Common myeloid progenitor, CD34-positive (primary cell): ENCODE measurements around the gene NKIRAS1.

ENCODE experiments used
- CTCF ChIA-PET: fragments of 350-600 bp; sonication (Branson Sonifier 250); formaldehyde crosslinking; loops from one replicate; lab custom pipeline; 2021; ENCODE audit warnings: antibody characterized with exemption; lab: Charles Lee
- POLR2A ChIA-PET: fragments of 350-600 bp; sonication (Branson Sonifier 250); formaldehyde crosslinking; loops from one replicate; lab custom pipeline; 2021; ENCODE audit warnings: antibody characterized with exemption; lab: Charles Lee
- DNase-seq, 3 donors: peaks; one replicate each; pipeline versions ENCODE4 v3.0.0 to v3.0.0-alpha.2; 2013
- H3K27ac ChIP-seq, 2 experiments: 1 replicate in 1 of 2; 2 replicates in 1 of 2; pipeline ENCODE4 v1.7.0; 2013; ENCODE audit warnings: inconsistent platforms in 2 of 2, low read length in 2 of 2, mild to moderate bottlenecking in 2 of 2, low read depth in 1 of 2, moderate library complexity in 1 of 2; ENCODE audit not compliant: severe bottlenecking in 2 of 2, insufficient read depth in 1 of 2, poor library complexity in 1 of 2
- H3K27me3 ChIP-seq, 5 experiments: replicated peaks in 2 of 5; 1 replicate in 3 of 5; 2 replicates in 2 of 5; pipeline versions ENCODE4 v1.6.1 to v1.7.0; 2013; ENCODE audit warnings: low read length in 4 of 5, mild to moderate bottlenecking in 2 of 5, moderate library complexity in 2 of 5, inconsistent platforms in 1 of 5; ENCODE audit not compliant: insufficient read depth in 5 of 5, control insufficient read depth in 4 of 5
- H3K36me3 ChIP-seq, 4 experiments: 1 replicate in 2 of 4; 2 replicates in 2 of 4; pipeline versions ENCODE4 v1.6.1 to v1.7.0; 2013; ENCODE audit warnings: low read length in 3 of 4, control low read depth in 1 of 4, mild to moderate bottlenecking in 1 of 4; ENCODE audit not compliant: control insufficient read depth in 4 of 4, insufficient read depth in 4 of 4
- H3K4me1 ChIP-seq, 4 experiments: 1 replicate in 3 of 4; 2 replicates in 1 of 4; pipeline versions ENCODE4 v1.6.1 to v1.7.1; 2013; ENCODE audit warnings: low read length in 3 of 4, mild to moderate bottlenecking in 3 of 4, control low read depth in 1 of 4, inconsistent platforms in 1 of 4, moderate library complexity in 1 of 4; ENCODE audit not compliant: control insufficient read depth in 4 of 4, insufficient read depth in 4 of 4; ENCODE audit errors: control extremely low read depth in 1 of 4
- H3K4me3 ChIP-seq, 7 experiments: 1 replicate in 4 of 7; 2 replicates in 3 of 7; pipeline versions ENCODE4 v1.5.1 to v1.7.0; 2013; ENCODE audit warnings: mild to moderate bottlenecking in 7 of 7, low read length in 6 of 7, moderate library complexity in 6 of 7, inconsistent platforms in 2 of 7, low read depth in 2 of 7, control low read depth in 1 of 7; ENCODE audit not compliant: insufficient read depth in 4 of 7, control insufficient read depth in 1 of 7; ENCODE audit errors: extremely low read depth in 1 of 7
- H3K9me3 ChIP-seq, 5 experiments: 1 replicate in 4 of 5; 2 replicates in 1 of 5; pipeline versions ENCODE4 v1.6.1 to v1.7.1; 2013; ENCODE audit warnings: low read length in 4 of 5, mild to moderate bottlenecking in 2 of 5, inconsistent platforms in 1 of 5, low read depth in 1 of 5, moderate library complexity in 1 of 5; ENCODE audit not compliant: control insufficient read depth in 4 of 5, insufficient read depth in 2 of 5; ENCODE audit errors: control extremely low read depth in 1 of 5
- WGBS: methylation state at CpG from one replicate; pipeline ENCODE4 v1.1.5; 2013; ENCODE audit not compliant: insufficient coverage; 5-methylcytosine and 5-hydroxymethylcytosine counted together

Gene NKIRAS1

DNA sequence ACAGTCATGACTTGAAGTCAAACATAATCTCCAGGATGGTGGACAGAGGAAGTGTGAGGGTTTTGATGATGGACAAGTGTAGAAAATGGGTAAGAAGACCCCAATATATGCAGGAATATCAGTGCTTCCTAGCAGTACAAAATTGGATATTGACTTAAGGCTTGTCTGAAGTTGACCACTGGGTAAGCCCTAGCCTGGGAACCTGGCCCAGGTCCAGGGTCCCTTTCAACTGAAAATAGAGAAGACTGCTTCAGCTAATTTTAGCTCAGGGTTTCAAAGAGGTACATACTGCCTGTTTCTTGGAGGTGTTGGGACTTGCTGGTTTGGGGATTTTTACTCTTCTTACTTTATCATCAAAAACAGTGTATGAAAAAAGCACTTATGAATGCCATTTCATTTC, 33.0 kb upstream of the NKIRAS1 start:
- H3K9me3 ChIP-seq: no peaks in the 10 kb centered on the region
- H3K4me3 ChIP-seq: peak overlapping the region in 6 of 7 experiments; percentile 29 to 71 (median 53)
- peak in 2 of 3 donors; percentile 15 to 22 for DNase-seq
- CTCF ChIA-PET: interaction anchor here (0.9 to 1.5 kb wide), 4 partner anchors 12 to 116 kb away, joined by 3 to 4 read pairs (median 4); no protein-coding TSS in a partner anchor
- POLR2A ChIA-PET: interaction anchor here (1.7 kb wide), 1 partner anchor 33 kb away, joined by 7 read pairs; the partner anchor contains the start of genes NKIRAS1 and RPL15
- H3K27ac ChIP-seq: peak overlapping the region; percentile 21 to 43
- H3K36me3 ChIP-seq: peaks cover 0 to 3% (median under 1%) of the 10 kb centered on the region in 4 experiments
- no peaks in the 10 kb centered on the region for H3K27me3 ChIP-seq
- peaks cover 11 to 33% (median 28%) of the 10 kb centered on the region in 4 experiments for H3K4me1 ChIP-seq

GRCh38 chr3:23948761-23949160, 32.0 kb upstream of the NKIRAS1 start:
- Histone ChIP-seq H3K36me3 (no peaks in the 10 kb centered on the region), H3K4me1 (peaks cover 11 to 40% (median 34%) of the 10 kb centered on the region in 4 experiments), H3K4me3 (no peak overlapping the region), H3K27me3 (no peaks in the 10 kb centered on the region), H3K9me3 (no peaks in the 10 kb centered on the region), H3K27ac (no peak overlapping the region)
- ChIA-PET CTCF (interaction anchor here (0.9 to 2.6 kb wide), 2 partner anchors 9 to 31 kb away, joined by 3 to 9 read pairs; no protein-coding TSS in a partner anchor), POLR2A (no interaction called here)
- 100% methylated on average over 1 of the region's 2 CpGs for WGBS
- no peak for DNase-seq

GRCh38 chr3:23945913-23946687, 29.3 kb upstream of the NKIRAS1 start:
- peak; percentile 96 to 98 (median 97) for DNase-seq
- peak overlapping the region; percentile 78 to 87 for H3K27ac ChIP-seq
- CTCF ChIA-PET: interaction anchor here (1.1 to 2.6 kb wide), 2 partner anchors 12 to 30 kb away, joined by 3 to 9 read pairs; no protein-coding TSS in a partner anchor
- no peaks in the 10 kb centered on the region for H3K36me3 ChIP-seq
- H3K9me3 ChIP-seq: no peaks in the 10 kb centered on the region
- peak overlapping the region; percentile 70 to 87 (median 80) for H3K4me3 ChIP-seq
- POLR2A ChIA-PET: interaction anchor here (2.4 kb wide), 1 partner anchor 29 kb away, joined by 14 read pairs; the partner anchor contains the start of genes NKIRAS1 and RPL15
- H3K27me3 ChIP-seq: peaks cover 0 to 4% (median 0%) of the 10 kb centered on the region in 5 experiments
- 0% methylated on average over 64 of the region's 87 CpGs for WGBS
- H3K4me1 ChIP-seq: peaks cover 11 to 37% (median 34%) of the 10 kb centered on the region in 4 experiments

- H3K4me3 ChIP-seq: peak overlapping the region in 4 of 7 experiments; percentile 9 to 87 (median 84)
- no peaks in the 10 kb centered on the region for H3K36me3 ChIP-seq
- no peak for DNase-seq
- POLR2A ChIA-PET: interaction anchor here (2.4 kb wide), 1 partner anchor 29 kb away, joined by 14 read pairs; the partner anchor contains the start of genes NKIRAS1 and RPL15
- peak overlapping the region in 1 of 2 experiments; percentile 54 for H3K27ac ChIP-seq
- H3K9me3 ChIP-seq: no peaks in the 10 kb centered on the region
- CTCF ChIA-PET: interaction anchor here (1.1 kb wide), 1 partner anchor 29 kb away, joined by 3 read pairs; no protein-coding TSS in a partner anchor
- peaks cover 0 to 4% (median 0%) of the 10 kb centered on the region in 5 experiments for H3K27me3 ChIP-seq
- 0% methylated on average over 25 of the region's 39 CpGs for WGBS
- H3K4me1 ChIP-seq: peaks cover 11 to 36% (median 33%) of the 10 kb centered on the region in 4 experiments
Measured at GRCh38 chr3:23945663-23945912, 28.8 kb upstream of the NKIRAS1 start.

DNA sequence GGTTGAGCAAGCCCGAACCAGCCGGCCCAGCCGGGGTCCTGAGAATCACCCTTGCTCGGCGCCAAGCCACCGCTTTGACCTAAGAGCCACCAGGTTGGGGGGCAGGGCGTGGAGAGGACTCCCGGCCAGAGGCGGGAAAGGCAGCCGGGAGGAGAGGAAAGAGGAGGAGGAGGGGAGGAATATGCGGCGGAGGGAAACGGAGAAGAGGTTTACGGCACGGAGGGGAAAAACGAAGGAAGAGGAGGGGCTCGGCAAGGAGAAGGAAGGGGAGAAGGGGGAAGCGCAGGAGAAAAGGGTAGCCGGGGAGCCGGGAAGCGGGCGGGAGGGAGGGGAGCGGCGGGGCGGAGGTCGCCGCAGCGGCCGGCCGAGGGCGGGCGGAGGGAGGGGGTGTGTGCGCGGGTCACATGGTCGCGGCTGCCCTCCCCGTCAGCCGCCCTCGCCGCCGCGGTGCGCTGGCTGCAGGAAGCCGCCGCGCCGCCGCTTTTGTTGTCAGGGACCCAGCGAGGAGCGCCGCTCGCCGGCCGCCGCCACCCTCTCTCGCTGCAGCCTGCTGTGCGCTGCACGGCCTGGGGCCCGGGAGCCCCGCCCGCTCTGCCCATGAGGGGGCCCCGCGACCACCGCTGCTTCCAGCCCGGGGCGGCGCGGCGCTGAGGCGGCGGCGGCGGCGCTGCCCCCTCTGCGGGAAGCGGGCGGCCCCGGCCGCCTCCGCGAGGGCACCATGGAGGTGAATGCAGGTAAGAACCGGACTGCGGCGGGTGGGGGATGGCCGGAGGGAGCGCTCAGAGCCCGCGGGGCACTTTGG, 28.3 kb upstream of the NKIRAS1 start, which contains the start of gene NR1D2:
NR1D2 (plus strand) TSS at position 426 of the 802 bp plus-strand sequence; CDS start at position 719, 293 bp downstream.
- Histone ChIP-seq H3K4me1 (peaks cover 10 to 32% (median 28%) of the 10 kb centered on the region in 4 experiments), H3K4me3 (peak within 1 kb of the TSS; percentile 70 to 87 (median 82)), H3K27me3 (peaks cover 0 to 4% (median 0%) of the 10 kb centered on the region in 5 experiments), H3K9me3 (no peaks in the 10 kb centered on the region), H3K36me3 (no peaks in the 10 kb centered on the region), H3K27ac (peak within 1 kb of the TSS; percentile 78 to 87)
- ChIA-PET CTCF (interaction anchor here (1.3 kb wide), 1 partner anchor 56 kb away, joined by 5 read pairs; no protein-coding TSS in a partner anchor), POLR2A (interaction anchor here (2.4 kb wide), 1 partner anchor 28 kb away, joined by 14 read pairs; the partner anchor contains the start of genes NKIRAS1 and RPL15)
- WGBS: 0% methylated on average over 54 of the region's 88 CpGs
- DNase-seq: peak; percentile 81 to 86 (median 82)

DNA sequence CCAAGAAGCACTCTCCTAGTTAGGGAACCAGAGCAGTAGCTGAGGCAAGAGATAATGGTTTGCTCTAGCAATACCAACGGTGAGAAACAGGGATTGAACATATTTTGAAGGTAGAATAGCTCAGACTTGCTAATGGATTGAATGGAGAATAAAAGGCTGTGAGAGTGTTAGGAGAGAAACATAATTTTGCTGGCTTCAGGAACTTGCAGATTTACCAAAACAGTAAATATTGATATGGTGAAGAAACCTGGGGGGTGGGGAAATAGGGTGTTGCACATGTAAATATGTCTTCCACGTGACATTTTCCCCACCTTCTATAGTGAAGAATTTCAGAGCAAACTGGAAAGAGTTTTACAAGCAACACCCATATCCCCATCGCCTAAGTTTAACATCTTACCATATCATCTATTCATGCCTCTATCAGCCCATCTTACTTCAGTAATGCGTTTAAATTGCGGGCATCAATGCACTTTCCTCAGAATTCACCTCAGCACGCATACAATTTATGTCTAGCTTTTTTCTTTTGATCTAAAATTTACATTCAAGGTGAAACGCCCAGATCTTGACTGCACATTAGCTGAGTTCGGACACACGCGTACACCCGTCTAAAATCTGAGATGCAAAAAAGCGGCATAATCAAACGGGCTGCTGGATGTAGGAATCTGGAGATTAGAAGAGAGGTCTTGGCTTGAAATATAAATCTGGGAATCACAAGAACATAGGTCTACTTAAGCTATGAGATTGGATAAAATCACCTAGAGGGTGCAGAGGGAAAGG, 27.4 kb upstream of the NKIRAS1 start:
- Histone ChIP-seq H3K9me3 (no peaks in the 10 kb centered on the region), H3K4me3 (peak overlapping the region in 6 of 7 experiments; percentile 48 to 87 (median 83)), H3K27me3 (peaks cover 0 to 4% (median 0%) of the 10 kb centered on the region in 5 experiments), H3K36me3 (no peaks in the 10 kb centered on the region), H3K27ac (no peak overlapping the region), H3K4me1 (peaks cover 5 to 24% (median 20%) of the 10 kb centered on the region in 4 experiments)
- WGBS: 15% methylated on average over 11 of the region's 13 CpGs
- ChIA-PET POLR2A (interaction anchor here (2.4 kb wide), 1 partner anchor 27 kb away, joined by 14 read pairs; the partner anchor contains the start of genes NKIRAS1 and RPL15), CTCF (interaction anchor here (0.8 to 1.3 kb wide), 3 partner anchors 19 to 55 kb away, joined by 3 to 5 read pairs (median 3); no protein-coding TSS in a partner anchor)
- peak in 2 of 3 donors; percentile 14 to 37 for DNase-seq
